Measurements from ENCODE around the gene PLPP1. TPM values are rescaled to one million over a fixed set of nuclear protein-coding genes. Genes with fewer than 3 reads are reported as not detected.

The PLPP1 gene
- total and polyA plus RNA-seq, 2 of the 13 experiments (the other 11 are each of a cell fraction or from before 2014, with no cell fraction given) = 7.3 to 12.1 TPM

- TF ChIP-seq ZNF280B (CRISPR knock-in tag; IDR thresholded peaks at IDR 0.05; ENCODE audit: borderline replicate concordance) = no peak
- TF ChIP-seq MXD3 (CRISPR knock-in tag; IDR thresholded peaks at IDR 0.05) = no peak
- no peak for TF ChIP-seq ZNF713 (CRISPR knock-in tag; IDR thresholded peaks at IDR 0.05)
- TF ChIP-seq ZNF550 (CRISPR knock-in tag; IDR thresholded peaks at IDR 0.05; ENCODE audit: borderline replicate concordance) = 0 out of 2 replicates have a peak, but pooled peaks have one; percentile 27
- TF ChIP-seq NR2F6 (IDR thresholded peaks at IDR 0.05) = no peak
- 0 out of 2 replicates have a peak, but pooled peaks have one; percentile 5 for TF ChIP-seq NR2F6 (CRISPR knock-in tag; IDR thresholded peaks at IDR 0.05)
- TF ChIP-seq NFE2L2 (IDR thresholded peaks at IDR 0.05; ENCODE audit: low read length) = no peak
- no peak for TF ChIP-seq RFX3 (CRISPR knock-in tag; IDR thresholded peaks at IDR 0.05)
- TF ChIP-seq CCDC6 (CRISPR knock-in tag; IDR thresholded peaks at IDR 0.05) = 0 out of 2 replicates have a peak, but pooled peaks have one; percentile 15
- TF ChIP-seq ZNF530 (CRISPR knock-in tag; IDR thresholded peaks at IDR 0.05; ENCODE audit: low read depth) = 0 out of 2 replicates have a peak, but pooled peaks have one; percentile 35
- TF ChIP-seq ZNF207 (IDR thresholded peaks at IDR 0.05; ENCODE audit: borderline replicate concordance) = no peak
- TF ChIP-seq ZFP41 (CRISPR knock-in tag; IDR thresholded peaks at IDR 0.05; ENCODE audit: borderline replicate concordance) = 0 out of 2 replicates have a peak, but pooled peaks have one; percentile 56
- no peak for TF ChIP-seq ZNF83 (CRISPR knock-in tag; IDR thresholded peaks at IDR 0.05; ENCODE audit: borderline replicate concordance)
- no peak; the same call in 1 of the 2 replicates for TF ChIP-seq THAP8 (CRISPR knock-in tag; IDR thresholded peaks at IDR 0.05; ENCODE audit: borderline replicate concordance)
- 0 out of 2 replicates have a peak, but pooled peaks have one; percentile 0 for TF ChIP-seq ZNF784 (CRISPR knock-in tag; IDR thresholded peaks at IDR 0.05; ENCODE audit: borderline replicate concordance)
- TF ChIP-seq ZSCAN5A (CRISPR knock-in tag; IDR thresholded peaks at IDR 0.05; ENCODE audit: borderline replicate concordance) = 0 out of 2 replicates have a peak, but pooled peaks have one; percentile 57
- no peak for TF ChIP-seq LCORL (IDR thresholded peaks at IDR 0.05)
- 0 out of 2 replicates have a peak, but pooled peaks have one; percentile 9 for TF ChIP-seq LCORL (CRISPR knock-in tag; IDR thresholded peaks at IDR 0.05)
- TF ChIP-seq HNF1B (CRISPR knock-in tag; IDR thresholded peaks at IDR 0.05) = no peak
- TF ChIP-seq TARDBP (CRISPR knock-in tag; IDR thresholded peaks at IDR 0.05) = 0 out of 2 replicates have a peak, but pooled peaks have one; percentile 37
- TF ChIP-seq ZNF33B (CRISPR knock-in tag; IDR thresholded peaks at IDR 0.05) = 0 out of 2 replicates have a peak, but pooled peaks have one; percentile 38
- peak; percentile 76; the same call in 1 of the 2 replicates for TF ChIP-seq ZNF615 (CRISPR knock-in tag; IDR thresholded peaks at IDR 0.05; ENCODE audit: borderline replicate concordance)
These were observed 986 bp downstream of the PLPP1 start (continued) for GRCh38 chr5:55533521-55534435.

All from HepG2 (cell line).